Tibial nerve (tissue), 4 donors: ENCODE data around the gene PEX6. TPM values are rescaled to one million over a fixed set of nuclear protein-coding genes. Genes with fewer than 3 reads are reported as not detected.
A peak's percentile ranks its signal among the peaks of the same experiment; 100 is the strongest.

Experiments
- DNase-seq, 2 donors: peaks; one replicate each; pipeline ENCODE4 v3.0.0-alpha.2; 2019; ENCODE audit warnings: low spot score in 2 of 2
- H3K27ac ChIP-seq, 4 donors: fragments of 200-600 bp; sonication (generic) in 3 of 4; one replicate each; pipeline ENCODE4 v1.5.1; 2017 to 2019; ENCODE audit warnings: mild to moderate bottlenecking in 1 of 4
- H3K27me3 ChIP-seq, 2 donors: fragments of 200-600 bp; sonication (generic) in 1 of 2; one replicate each; pipeline versions ENCODE4 v1.5.1 to v1.6.0; 2017 to 2019
- H3K36me3 ChIP-seq, 3 donors: fragments of 200-600 bp; sonication (generic); one replicate each; pipeline ENCODE4 v1.5.1; 2018 to 2019
- H3K4me1 ChIP-seq, 4 donors: fragments of 200-600 bp; sonication (generic) in 3 of 4; one replicate each; pipeline ENCODE4 v1.5.1; 2017 to 2019
- H3K4me3 ChIP-seq, 4 donors: fragments of 200-600 bp; sonication (generic) in 3 of 4; one replicate each; pipeline ENCODE4 v1.5.1; 2017 to 2019; ENCODE audit warnings: mild to moderate bottlenecking in 1 of 4, moderate library complexity in 1 of 4
- H3K9me3 ChIP-seq, 4 donors: fragments of 200-600 bp; sonication (generic) in 3 of 4; one replicate each; pipeline ENCODE4 v1.5.1; 2017 to 2019
- EP300 ChIP-seq, 2 donors: sonication (generic); formaldehyde crosslinking; IDR thresholded peaks; one replicate each; pipeline ENCODE4 v1.6.1; 2017; ENCODE audit warnings: antibody characterized with exemption in 2 of 2, mild to moderate bottlenecking in 1 of 2
- POLR2A ChIP-seq, 2 donors: fragments of 450-650 bp; IDR thresholded peaks; one replicate each; pipeline ENCODE4 v1.6.1; 2017; ENCODE audit warnings: antibody characterized with exemption in 2 of 2, mild to moderate bottlenecking in 2 of 2, moderate library complexity in 2 of 2
- WGBS, 2 donors: methylation state at CpG; one replicate each; pipeline ENCODE4 v1.1.5; 2018; 5-methylcytosine and 5-hydroxymethylcytosine counted together
- total RNA-seq, 4 donors: library from RNA; depleted of rRNA; stranded (reverse); fragments of >200 nt; gene quantifications; one replicate each; pipeline ENCODE4 v1.1.0, GENCODE V29; 2016
- TF ChIP-seq, protein P1 (sequence below), 5 experiments: fragments of 200-600 bp in 3 of 5; fragments of 450-650 bp in 2 of 5; sonication (generic) in 3 of 5; IDR thresholded peaks; one replicate each; pipeline ENCODE4 v1.5.1; 2016 to 2019; ENCODE audit warnings: antibody characterized with exemption in 5 of 5, mild to moderate bottlenecking in 3 of 5, moderate library complexity in 2 of 5

PEX6 gene
- total RNA-seq, 4 donors from 2014 or later: 20.3 to 32.8 (median 27.3) TPM

DNA sequence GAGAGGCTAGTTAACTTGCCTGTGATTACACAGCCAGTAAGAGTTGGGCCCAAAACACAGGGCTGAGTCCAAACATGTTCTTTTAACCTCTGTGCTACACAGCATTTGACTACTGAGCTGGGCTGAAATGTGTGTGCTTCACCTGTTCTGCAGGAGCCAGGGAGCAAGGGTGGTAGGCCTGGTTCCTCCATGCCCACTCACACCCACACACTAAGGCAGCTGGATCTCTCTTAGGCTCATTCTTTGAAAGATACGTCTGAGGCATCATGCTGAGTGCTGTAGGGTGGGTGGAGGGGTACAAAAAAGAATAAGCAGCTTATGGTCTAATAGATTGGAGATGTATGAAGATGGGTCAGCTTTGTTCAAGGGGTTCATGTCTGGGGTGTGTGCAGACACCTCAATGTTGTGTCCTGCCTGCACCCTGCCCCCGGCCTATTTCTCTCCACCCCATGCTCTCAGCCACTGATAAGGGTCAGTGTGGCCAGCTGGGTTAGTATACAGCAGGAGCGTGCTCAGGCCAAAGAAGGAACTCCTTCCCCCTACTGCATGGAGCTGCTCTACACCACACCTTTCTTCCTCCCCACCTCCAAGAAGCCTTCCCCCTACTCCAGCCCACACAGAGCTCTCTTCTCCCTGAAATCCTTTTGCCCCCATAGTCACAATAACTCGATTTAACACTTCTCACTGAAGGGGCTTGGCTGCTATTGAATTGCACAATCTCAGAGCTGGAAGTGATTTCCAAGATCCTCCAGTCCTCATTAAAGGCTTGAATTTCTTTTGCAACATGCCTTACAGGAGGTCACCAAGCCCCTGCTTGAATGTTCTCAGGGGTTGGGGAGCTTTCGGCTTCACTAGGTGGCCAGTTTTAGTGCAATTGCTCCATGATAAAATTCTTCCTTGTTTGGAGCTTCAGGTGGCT is 8.8 kb upstream of the PEX6 start:
- Histone ChIP-seq H3K27ac (no peak overlapping the region), H3K36me3 (peaks cover 0 to 37% (median 9%) of the 10 kb centered on the region in 3 donors), H3K27me3 (no peaks in the 10 kb centered on the region), H3K4me1 (peaks cover 0 to 60% (median 33%) of the 10 kb centered on the region in 4 donors), H3K9me3 (no peaks in the 10 kb centered on the region), H3K4me3 (no peak overlapping the region)
- 74 to 76% methylated on average over 5 of the region's 5 CpGs for WGBS, 2 donors
- TF ChIP-seq, protein P1, sequence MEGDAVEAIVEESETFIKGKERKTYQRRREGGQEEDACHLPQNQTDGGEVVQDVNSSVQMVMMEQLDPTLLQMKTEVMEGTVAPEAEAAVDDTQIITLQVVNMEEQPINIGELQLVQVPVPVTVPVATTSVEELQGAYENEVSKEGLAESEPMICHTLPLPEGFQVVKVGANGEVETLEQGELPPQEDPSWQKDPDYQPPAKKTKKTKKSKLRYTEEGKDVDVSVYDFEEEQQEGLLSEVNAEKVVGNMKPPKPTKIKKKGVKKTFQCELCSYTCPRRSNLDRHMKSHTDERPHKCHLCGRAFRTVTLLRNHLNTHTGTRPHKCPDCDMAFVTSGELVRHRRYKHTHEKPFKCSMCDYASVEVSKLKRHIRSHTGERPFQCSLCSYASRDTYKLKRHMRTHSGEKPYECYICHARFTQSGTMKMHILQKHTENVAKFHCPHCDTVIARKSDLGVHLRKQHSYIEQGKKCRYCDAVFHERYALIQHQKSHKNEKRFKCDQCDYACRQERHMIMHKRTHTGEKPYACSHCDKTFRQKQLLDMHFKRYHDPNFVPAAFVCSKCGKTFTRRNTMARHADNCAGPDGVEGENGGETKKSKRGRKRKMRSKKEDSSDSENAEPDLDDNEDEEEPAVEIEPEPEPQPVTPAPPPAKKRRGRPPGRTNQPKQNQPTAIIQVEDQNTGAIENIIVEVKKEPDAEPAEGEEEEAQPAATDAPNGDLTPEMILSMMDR (IDR thresholded peaks at IDR 0.05): no peak
- no peak for TF ChIP-seq POLR2A (IDR thresholded peaks at IDR 0.05)
- no peak for DNase-seq

DNA sequence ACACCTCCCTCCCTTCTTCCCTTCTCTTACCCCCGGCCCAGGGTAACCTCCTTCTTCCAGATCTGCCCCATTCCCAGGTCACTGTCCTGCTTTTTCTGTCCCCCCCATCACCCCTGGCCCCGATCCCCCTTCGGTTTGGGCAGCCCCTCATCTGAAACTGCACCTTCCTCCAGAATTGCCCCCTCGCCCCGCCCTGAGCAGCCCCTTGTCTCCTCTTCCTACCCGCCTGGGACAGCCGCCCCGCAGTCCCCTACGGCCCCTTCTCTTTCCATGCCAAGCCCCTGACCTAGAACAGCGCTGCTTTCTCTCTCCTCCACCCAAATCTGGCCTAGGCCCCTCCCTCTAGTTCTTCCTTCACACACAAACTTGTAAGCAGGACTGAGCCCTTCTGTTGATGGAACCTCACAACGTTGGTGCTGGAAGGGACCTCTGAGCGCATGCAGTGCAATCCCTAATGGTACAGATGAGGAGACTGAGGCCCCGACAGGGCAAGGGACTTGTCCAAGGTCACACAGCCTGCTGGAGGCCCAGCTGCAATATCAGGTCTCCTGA is 6.0 kb upstream of the PEX6 start:
- peaks cover 0 to 65% (median 35%) of the 10 kb centered on the region in 4 donors for H3K4me1 ChIP-seq

DNA sequence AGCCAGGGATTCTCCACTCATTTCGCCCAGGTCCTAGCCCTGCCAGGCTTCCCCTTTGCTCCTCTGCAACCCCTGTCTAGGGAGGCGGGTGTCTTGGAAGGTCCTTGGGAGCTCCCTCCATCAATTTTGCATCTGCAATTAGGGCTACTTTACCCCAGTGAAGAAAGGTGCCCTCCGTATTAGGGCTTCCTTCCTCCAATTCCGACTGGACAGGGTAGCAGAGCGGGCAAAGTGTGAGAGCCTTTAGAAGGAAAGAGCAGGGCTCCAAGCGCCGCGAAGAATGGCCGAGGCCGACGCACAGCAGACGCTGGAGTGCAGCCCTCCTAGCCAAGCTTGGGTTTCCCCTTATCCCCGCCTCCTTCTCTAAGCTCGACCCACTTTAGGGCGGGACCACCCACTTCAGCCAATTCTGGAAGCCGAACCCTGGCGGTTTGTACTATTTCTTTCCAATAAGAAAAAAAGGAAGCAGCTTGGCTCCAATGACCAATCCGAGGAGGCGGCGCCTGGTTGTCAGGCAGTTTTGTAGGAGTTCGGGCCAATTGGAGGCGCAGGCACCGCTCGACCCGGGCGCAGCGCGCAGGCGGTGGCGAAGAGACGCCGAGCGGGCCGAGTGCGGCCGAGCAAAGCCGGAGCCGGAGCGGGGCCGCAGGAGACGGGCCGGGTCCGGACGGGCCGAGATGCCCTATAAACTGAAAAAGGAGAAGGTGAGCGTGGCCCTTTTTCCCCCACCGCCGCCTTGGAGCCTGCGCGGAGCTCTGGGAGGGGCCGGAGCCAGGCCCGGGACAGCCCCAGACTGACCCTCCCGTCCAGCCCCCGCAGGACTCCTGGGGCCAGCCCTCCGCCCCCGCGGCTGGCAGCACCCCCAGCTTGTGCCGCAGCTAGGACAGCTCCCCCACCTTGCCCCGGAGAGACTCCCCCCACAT is 5.3 kb upstream of the PEX6 start, which contains the start of gene PPP2R5D:
PPP2R5D (plus strand) TSS at position 570 of the 923 bp plus-strand sequence; CDS start at position 678, 108 bp downstream.
- 0 to 1% methylated on average over 59 of the region's 59 CpGs for WGBS, 2 donors
- peak within 1 kb of the TSS; percentile 50 to 81 (median 71) for H3K4me3 ChIP-seq
- H3K27ac ChIP-seq: peak within 1 kb of the TSS; percentile 80 to 88 (median 84)
- DNase-seq: peak; percentile 97 to 98
- H3K36me3 ChIP-seq: peaks cover 0 to 5% (median 5%) of the 10 kb centered on the region in 3 donors
- TF ChIP-seq EP300 (IDR thresholded peaks at IDR 0.05) (peak in 1 of 2 donors; percentile 91), POLR2A (IDR thresholded peaks at IDR 0.05) (peak; percentile 28 to 89)
- TF ChIP-seq, protein P1 (IDR thresholded peaks at IDR 0.05): peak in 2 of 5 experiments; percentile 3 to 57
- H3K9me3 ChIP-seq: no peaks in the 10 kb centered on the region
- peaks cover 0 to 67% (median 39%) of the 10 kb centered on the region in 4 donors for H3K4me1 ChIP-seq
- no peaks in the 10 kb centered on the region for H3K27me3 ChIP-seq

More for the DNA sequence above, 6.0 kb upstream of the PEX6 start:
- Histone ChIP-seq H3K27me3 (no peaks in the 10 kb centered on the region), H3K9me3 (no peaks in the 10 kb centered on the region), H3K4me3 (peak overlapping the region; percentile 50 to 81 (median 71)), H3K27ac (peak overlapping the region; percentile 80 to 88 (median 84)), H3K36me3 (peaks cover 0 to 12% (median 9%) of the 10 kb centered on the region in 3 donors)
- TF ChIP-seq, protein P1 (IDR thresholded peaks at IDR 0.05): no peak
- TF ChIP-seq POLR2A (IDR thresholded peaks at IDR 0.05) (no peak), EP300 (IDR thresholded peaks at IDR 0.05) (no peak)
- 12% methylated on average over 13 of the region's 13 CpGs for WGBS, 2 donors
- no peak for DNase-seq

DNA sequence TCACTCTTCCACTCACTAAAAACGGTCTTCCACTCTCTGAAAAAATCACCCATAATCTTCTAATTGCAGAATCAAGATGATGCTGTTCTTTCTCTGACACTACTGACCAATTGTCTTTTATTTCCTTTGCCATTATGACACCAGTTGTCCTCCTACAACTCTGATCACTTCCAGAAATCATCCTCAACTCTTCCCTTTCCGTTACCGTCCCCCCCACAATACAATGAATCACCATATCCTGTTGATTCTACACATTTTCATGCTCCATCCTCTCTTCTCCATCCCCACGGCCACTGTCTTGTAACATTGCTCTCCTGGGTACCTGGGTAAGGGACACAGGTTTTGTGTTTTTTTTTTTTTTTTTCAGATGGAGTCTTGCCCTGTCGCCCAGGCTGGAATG is 2.9 kb upstream of the PEX6 start:
- no peak for DNase-seq
- H3K27ac ChIP-seq: no peak overlapping the region
- no peak overlapping the region for H3K4me3 ChIP-seq
- H3K9me3 ChIP-seq: no peaks in the 10 kb centered on the region
- TF ChIP-seq POLR2A (IDR thresholded peaks at IDR 0.05) (no peak), EP300 (IDR thresholded peaks at IDR 0.05) (no peak)
- TF ChIP-seq, protein P1 (IDR thresholded peaks at IDR 0.05): no peak
- WGBS, 2 donors: 90% methylated on average over 5 of the region's 5 CpGs
- H3K4me1 ChIP-seq: peaks cover 0 to 60% (median 36%) of the 10 kb centered on the region in 4 donors
- no peaks in the 10 kb centered on the region for H3K27me3 ChIP-seq
- H3K36me3 ChIP-seq: no peaks in the 10 kb centered on the region
